Fibroblast of the aortic adventitia (primary cell): Measurements from ENCODE around the gene SLC39A7. TPM values are rescaled to one million over a fixed set of nuclear protein-coding genes. Genes with fewer than 3 reads are reported as not detected.

Experiments
- DNase-seq: peaks from one replicate; pipeline ENCODE4 v3.0.0-alpha.2; 2010; ENCODE audit warnings: low read depth
- H3K4me3 ChIP-seq: 2 replicates; pipeline ENCODE4 v1.5.1; 2011; ENCODE audit warnings: low read depth, mild to moderate bottlenecking, control low read depth, low read length, moderate library complexity
- total RNA-seq: library from RNA; depleted of rRNA; stranded (reverse); fragments of >200 nt; gene quantifications from 2 replicates; pipeline ENCODE4 v1.2.3, GENCODE V29; 2012; ENCODE audit warnings: low replicate concordance
- TF ChIP-seq, protein P1 (sequence below): IDR thresholded peaks from 2 replicates; pipeline ENCODE4 v1.5.1; 2011; ENCODE audit warnings: mild to moderate bottlenecking, low read length, control low read depth, inconsistent platforms; ENCODE audit not compliant: insufficient read depth

The SLC39A7 gene
- total RNA-seq = 71.3 and 121 TPM in 2 replicates

GRCh38 chr6:33200219-33201146 is at the start of gene SLC39A7, which contains the start of gene RXRB:
Gene SLC39A7, plus strand, starts transcription at chr6:33200867. Its CDS starts 379 bp downstream, at chr6:33201246.
Gene RXRB, minus strand, starts transcription at chr6:33200665. Its CDS starts 189 bp downstream, at chr6:33200476.
- DNase-seq = peak; percentile 99
- peak within 1 kb of the TSS; percentile 97 for H3K4me3 ChIP-seq
- TF ChIP-seq, protein P1, sequence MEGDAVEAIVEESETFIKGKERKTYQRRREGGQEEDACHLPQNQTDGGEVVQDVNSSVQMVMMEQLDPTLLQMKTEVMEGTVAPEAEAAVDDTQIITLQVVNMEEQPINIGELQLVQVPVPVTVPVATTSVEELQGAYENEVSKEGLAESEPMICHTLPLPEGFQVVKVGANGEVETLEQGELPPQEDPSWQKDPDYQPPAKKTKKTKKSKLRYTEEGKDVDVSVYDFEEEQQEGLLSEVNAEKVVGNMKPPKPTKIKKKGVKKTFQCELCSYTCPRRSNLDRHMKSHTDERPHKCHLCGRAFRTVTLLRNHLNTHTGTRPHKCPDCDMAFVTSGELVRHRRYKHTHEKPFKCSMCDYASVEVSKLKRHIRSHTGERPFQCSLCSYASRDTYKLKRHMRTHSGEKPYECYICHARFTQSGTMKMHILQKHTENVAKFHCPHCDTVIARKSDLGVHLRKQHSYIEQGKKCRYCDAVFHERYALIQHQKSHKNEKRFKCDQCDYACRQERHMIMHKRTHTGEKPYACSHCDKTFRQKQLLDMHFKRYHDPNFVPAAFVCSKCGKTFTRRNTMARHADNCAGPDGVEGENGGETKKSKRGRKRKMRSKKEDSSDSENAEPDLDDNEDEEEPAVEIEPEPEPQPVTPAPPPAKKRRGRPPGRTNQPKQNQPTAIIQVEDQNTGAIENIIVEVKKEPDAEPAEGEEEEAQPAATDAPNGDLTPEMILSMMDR = no peak

DNA sequence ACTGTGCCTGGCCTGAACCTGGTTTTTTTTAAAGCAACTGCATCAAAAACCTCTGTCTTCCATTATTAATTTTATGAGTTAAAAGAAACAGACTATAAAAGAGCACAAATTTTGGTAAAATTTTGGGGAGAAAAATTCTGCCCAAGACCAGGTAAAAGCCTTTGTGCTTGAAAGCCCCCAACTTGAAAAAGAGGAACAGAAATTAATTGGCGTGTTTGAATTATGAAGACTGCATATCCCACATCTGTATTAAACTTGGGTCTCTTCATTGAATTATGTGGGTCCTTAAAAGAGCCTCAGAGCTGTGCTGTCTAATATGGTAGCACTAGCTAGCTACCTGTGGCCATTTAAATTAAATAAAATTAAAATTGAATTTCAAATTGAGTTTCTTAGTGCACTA is 49.6 kb upstream of the SLC39A7 start:
- DNase-seq = no peak
- TF ChIP-seq, protein P1 = no peak
- H3K4me3 ChIP-seq = no peak overlapping the region

- no peak overlapping the region for H3K4me3 ChIP-seq
- TF ChIP-seq, protein P1 = no peak
- no peak for DNase-seq
Measured at GRCh38 chr6:33154349-33154748, 46.3 kb upstream of the SLC39A7 start.

- DNase-seq = no peak
- H3K4me3 ChIP-seq = no peak overlapping the region
- TF ChIP-seq, protein P1 = no peak
Measured at GRCh38 chr6:33156561-33156960, 44.1 kb upstream of the SLC39A7 start.

DNA sequence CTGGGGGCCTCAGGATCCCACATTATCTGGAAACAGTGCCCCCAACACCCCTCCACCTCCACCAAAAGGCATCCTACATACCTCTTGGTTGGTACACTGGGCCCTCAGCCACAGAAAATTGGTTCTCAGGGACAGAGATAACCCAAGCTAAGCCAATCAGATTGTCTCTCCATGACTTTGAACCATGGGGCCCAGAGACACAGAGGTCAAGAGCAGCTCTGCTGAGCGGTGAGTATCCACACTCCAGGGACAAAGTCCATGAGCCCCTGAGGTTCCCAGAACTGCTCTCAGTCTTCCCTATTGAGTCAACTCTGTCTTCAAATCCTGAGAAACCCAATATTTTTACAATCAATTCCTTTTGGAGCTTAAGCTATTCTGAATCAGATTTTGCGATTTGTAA is 43.7 kb upstream of the SLC39A7 start:
- TF ChIP-seq, protein P1 = no peak
- no peak for DNase-seq
- no peak overlapping the region for H3K4me3 ChIP-seq

DNA sequence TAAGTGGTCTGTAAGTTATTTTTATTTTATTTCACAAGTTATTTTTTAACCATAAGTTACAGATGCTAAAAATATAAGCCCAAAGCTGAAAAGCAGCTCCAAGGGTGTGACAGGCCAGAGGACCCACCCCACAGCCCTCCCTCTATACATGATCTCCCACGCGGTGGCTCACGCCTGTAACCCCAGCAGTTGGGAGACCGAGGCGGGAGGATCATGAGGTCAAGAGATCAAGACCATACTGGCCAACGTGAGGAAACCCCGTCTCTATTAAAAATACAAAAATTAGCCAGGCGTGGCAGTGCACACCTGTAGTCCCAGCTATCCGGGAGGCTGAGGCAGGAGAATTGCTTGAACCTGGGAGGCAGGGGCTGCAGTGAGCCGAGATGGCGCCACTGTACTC is 40.6 kb upstream of the SLC39A7 start:
- TF ChIP-seq, protein P1 = no peak
- DNase-seq = no peak
- no peak overlapping the region for H3K4me3 ChIP-seq
